22Rv1 (cell line): Measurements from ENCODE around the gene LRRC46.

Source experiments
- H3K27ac ChIP-seq: fragments of 450-650 bp; 2 replicates; pipeline ENCODE4 v1.5.1; 2017
- ZFX ChIP-seq: fragments of 450-650 bp; IDR thresholded peaks from 2 replicates; pipeline ENCODE4 v1.6.1; 2017; ENCODE audit warnings: antibody characterized with exemption, borderline replicate concordance
- TF ChIP-seq, protein P1 (sequence below): fragments of 450-650 bp; IDR thresholded peaks from 2 replicates; pipeline ENCODE4 v1.5.1; 2017; ENCODE audit warnings: mild to moderate bottlenecking

Gene LRRC46

GRCh38 chr17:47810901-47811635 is 20.4 kb upstream of the LRRC46 start:
- TF ChIP-seq, protein P1, sequence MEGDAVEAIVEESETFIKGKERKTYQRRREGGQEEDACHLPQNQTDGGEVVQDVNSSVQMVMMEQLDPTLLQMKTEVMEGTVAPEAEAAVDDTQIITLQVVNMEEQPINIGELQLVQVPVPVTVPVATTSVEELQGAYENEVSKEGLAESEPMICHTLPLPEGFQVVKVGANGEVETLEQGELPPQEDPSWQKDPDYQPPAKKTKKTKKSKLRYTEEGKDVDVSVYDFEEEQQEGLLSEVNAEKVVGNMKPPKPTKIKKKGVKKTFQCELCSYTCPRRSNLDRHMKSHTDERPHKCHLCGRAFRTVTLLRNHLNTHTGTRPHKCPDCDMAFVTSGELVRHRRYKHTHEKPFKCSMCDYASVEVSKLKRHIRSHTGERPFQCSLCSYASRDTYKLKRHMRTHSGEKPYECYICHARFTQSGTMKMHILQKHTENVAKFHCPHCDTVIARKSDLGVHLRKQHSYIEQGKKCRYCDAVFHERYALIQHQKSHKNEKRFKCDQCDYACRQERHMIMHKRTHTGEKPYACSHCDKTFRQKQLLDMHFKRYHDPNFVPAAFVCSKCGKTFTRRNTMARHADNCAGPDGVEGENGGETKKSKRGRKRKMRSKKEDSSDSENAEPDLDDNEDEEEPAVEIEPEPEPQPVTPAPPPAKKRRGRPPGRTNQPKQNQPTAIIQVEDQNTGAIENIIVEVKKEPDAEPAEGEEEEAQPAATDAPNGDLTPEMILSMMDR = no peak
- no peak for TF ChIP-seq ZFX
- no peak overlapping the region for H3K27ac ChIP-seq

- H3K27ac ChIP-seq = no peak overlapping the region
- no peak for TF ChIP-seq ZFX
- TF ChIP-seq, protein P1 = no peak
Measured at GRCh38 chr17:47811709-47812108, 19.8 kb upstream of the LRRC46 start.

DNA sequence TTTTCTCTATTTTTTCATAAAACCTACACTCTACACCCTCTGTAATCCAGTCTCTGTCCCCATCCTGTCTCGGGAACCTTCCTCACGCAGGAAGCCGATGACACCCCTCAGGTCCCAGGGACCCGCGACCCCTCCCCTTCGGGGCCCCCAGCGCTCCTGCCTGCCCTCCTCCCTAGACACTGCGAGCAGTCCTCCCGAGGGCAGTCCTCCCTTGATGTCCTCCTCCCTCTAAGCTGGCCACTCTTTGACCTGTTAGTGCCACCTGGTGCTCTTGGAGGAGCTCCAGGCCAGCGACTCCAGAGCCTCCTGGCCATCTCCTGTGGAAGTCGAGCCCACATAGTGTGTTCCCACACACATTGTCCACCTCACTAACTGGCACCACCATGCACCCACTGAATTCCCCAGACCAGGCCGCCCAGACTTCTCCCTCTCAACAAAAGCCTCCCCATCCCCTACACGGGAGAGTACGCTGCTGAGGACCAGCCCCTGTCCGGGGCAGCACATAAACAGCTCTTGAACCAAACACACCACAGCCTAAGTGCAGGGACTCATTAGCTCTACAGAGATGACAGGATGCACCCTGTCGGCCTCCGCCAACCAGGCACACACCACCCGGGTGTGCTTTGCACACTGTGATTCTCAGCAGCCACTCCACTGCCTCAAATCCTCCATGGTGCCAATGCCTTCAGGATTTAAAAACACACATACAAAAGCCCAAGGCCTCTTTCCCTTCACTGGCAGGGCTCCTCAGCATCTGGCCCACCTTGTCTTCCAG is 19.1 kb upstream of the LRRC46 start:
- TF ChIP-seq, protein P1 = no peak
- no peak for TF ChIP-seq ZFX
- no peak overlapping the region for H3K27ac ChIP-seq

DNA sequence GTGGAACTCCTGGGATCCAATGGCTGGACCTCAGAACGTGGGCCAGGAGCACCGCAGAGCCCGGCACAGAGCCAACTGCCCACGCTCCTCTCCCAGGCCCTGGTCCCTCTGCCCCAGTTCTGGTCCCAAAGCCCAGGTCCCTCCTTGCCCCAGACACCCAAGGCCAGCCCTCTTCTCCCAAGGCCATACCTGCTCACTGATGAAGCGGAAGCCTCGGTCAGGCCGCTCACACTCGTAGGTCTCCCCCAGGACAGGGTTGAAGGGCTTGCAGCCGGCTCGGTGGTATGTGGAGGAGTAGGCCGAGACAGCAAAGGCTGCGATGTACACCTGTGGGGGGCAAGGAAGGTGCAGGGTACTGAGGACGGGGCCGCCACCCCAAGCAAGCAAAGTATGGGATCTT is 18.4 kb upstream of the LRRC46 start:
- no peak overlapping the region for H3K27ac ChIP-seq
- TF ChIP-seq, protein P1 = no peak
- no peak for TF ChIP-seq ZFX

GRCh38 chr17:47813512-47814031 is 17.9 kb upstream of the LRRC46 start:
- no peak overlapping the region for H3K27ac ChIP-seq
- TF ChIP-seq, protein P1 = no peak
- no peak for TF ChIP-seq ZFX

DNA sequence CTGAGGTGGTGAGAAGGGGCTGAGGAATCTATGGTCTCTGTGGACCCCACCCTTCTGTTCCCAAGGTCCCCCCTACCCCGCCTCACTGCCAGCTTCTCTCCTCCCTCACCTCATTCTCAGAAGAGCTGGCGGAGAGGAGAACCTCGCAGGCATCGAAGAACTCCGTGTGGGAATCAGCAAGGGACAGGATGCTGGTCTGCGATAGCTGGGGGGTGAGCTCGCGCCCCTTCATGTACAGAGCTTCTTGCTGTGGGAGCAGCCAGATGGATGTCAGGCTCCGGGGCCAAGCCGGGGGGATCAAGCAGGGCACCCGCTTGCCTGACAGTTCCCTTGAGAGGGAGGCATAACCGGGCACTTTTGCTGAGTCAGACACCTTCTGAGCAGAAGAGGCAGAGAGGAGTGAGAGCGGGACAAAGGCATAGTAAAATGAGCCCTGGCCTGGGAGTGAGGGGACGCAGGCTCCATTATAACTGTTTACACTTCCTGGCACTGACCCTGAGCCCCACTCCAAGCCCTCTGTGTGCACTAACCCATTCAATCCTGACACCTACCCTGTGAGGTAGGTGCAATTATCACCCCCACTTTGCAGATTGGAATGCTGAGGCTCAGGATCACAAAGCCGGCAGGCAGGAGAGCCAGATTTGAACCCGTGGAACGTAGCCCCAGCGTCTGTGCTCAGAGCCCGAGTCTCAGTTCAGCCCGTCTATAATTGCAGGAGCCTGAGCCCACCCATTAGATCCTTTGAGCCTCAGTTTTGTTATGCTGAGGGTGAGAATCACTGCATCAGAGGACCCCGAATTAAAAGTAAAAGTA is 16.2 kb upstream of the LRRC46 start:
- TF ChIP-seq ZFX = no peak
- TF ChIP-seq, protein P1 = no peak

More for the DNA sequence above, 16.2 kb upstream of the LRRC46 start:
- no peak overlapping the region for H3K27ac ChIP-seq
